ENCODE measurements around the gene COQ3. TPM values are rescaled to one million over a fixed set of nuclear protein-coding genes. Genes with fewer than 3 reads are reported as not detected.

The COQ3 gene
- total and polyA plus RNA-seq, 8 donors: 3.3 to 12.7 (median 11.0) TPM

DNA sequence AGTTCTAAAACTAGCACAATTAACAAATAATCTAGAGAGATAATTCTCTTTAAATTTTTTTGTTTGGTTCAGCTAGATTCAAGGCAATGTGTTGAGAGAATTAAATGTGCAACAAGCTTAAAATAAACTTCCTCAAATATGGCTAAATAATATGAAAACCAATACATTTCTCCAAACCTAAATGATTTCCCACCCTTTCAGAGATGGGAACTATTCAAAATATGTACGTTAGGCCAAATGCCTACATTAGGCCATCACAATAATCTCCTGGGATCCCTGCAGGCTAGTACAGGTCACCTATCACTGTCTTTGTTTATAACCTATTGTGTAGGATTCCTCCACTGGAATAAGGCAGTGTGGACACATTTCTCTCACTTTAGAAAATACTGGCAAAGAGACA is 46.2 kb downstream of the COQ3 start:
- Histone ChIP-seq H3K4me3 (no peak overlapping the region), H3K36me3 (no peaks in the 10 kb centered on the region), H3K27ac (no peak overlapping the region), H3K9me3 (no peaks in the 10 kb centered on the region), H3K4me1 (peaks cover 0 to 5% of the 10 kb centered on the region in 2 donors), H3K27me3 (peaks cover 5 to 72% of the 10 kb centered on the region in 2 donors)
- ATAC-seq (no peak), DNase-seq (no peak)
- intact Hi-C loops (cut with DNase I): loop anchor here in 1 of 2 donors (10.0 kb wide), 1 partner anchor 397 kb away; no protein-coding TSS in a partner anchor
- TF ChIP-seq, protein P1, sequence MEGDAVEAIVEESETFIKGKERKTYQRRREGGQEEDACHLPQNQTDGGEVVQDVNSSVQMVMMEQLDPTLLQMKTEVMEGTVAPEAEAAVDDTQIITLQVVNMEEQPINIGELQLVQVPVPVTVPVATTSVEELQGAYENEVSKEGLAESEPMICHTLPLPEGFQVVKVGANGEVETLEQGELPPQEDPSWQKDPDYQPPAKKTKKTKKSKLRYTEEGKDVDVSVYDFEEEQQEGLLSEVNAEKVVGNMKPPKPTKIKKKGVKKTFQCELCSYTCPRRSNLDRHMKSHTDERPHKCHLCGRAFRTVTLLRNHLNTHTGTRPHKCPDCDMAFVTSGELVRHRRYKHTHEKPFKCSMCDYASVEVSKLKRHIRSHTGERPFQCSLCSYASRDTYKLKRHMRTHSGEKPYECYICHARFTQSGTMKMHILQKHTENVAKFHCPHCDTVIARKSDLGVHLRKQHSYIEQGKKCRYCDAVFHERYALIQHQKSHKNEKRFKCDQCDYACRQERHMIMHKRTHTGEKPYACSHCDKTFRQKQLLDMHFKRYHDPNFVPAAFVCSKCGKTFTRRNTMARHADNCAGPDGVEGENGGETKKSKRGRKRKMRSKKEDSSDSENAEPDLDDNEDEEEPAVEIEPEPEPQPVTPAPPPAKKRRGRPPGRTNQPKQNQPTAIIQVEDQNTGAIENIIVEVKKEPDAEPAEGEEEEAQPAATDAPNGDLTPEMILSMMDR (IDR thresholded peaks at IDR 0.05): no peak

DNA sequence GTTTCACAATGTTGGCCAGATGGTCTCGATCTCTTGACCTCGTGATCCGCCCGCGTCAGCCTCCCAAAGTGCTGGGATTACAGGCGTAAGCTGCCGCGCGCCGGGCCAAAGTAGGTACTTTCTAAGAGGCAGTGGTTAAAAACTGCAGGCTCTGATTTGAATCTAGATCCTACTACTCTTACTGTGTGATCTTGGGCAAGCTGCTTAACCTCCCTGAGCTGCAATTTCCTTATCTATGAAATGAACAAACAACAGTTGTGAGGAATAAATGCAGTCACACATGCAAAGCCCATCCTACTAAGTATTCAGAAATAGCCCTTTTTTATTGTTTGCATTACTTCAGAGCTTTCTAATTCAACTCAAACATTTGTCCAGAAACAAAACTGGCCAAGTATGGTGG is 47.4 kb downstream of the COQ3 start:
- no peaks in the 10 kb centered on the region for H3K36me3 ChIP-seq
- no peak for ATAC-seq
- H3K4me3 ChIP-seq: no peak overlapping the region
- TF ChIP-seq, protein P1 (IDR thresholded peaks at IDR 0.05): no peak
- DNase-seq: no peak
- H3K9me3 ChIP-seq: no peaks in the 10 kb centered on the region
- intact Hi-C loops (cut with DNase I): loop anchor here in 1 of 2 donors (10.0 kb wide), 1 partner anchor 398 kb away; no protein-coding TSS in a partner anchor
- peaks cover 0 to 5% of the 10 kb centered on the region in 2 donors for H3K4me1 ChIP-seq
- peaks cover 5 to 60% of the 10 kb centered on the region in 2 donors for H3K27me3 ChIP-seq
- no peak overlapping the region for H3K27ac ChIP-seq

DNA sequence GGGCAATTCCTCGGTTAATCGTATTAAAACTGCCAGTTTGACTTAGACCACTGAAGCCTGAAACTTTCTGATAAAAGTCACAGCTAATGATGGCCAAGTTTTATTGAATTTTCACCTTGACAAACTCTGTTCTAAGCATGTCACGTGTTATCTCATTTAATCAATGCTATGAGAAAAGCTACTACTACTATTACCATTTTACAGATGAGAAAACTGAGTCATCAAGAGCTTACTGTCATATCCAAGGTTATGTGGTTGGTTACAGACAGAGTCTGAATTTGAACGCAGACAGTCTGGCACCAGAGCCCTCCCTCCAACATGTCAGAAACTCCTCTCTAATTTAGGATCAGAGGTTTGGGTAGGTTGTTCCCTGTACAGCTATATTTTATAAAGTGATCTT is 48.8 kb downstream of the COQ3 start:
- Histone ChIP-seq H3K9me3 (no peaks in the 10 kb centered on the region), H3K36me3 (no peaks in the 10 kb centered on the region), H3K27me3 (peaks cover 5 to 45% of the 10 kb centered on the region in 2 donors), H3K4me1 (peaks cover 0 to 5% of the 10 kb centered on the region in 2 donors), H3K4me3 (no peak overlapping the region), H3K27ac (no peak overlapping the region)
- DNase-seq (no peak), ATAC-seq (no peak)
- intact Hi-C loops (cut with DNase I): loop anchor here in 1 of 2 donors (10.0 kb wide), 1 partner anchor 400 kb away; no protein-coding TSS in a partner anchor
- TF ChIP-seq, protein P1 (IDR thresholded peaks at IDR 0.05): no peak

DNA sequence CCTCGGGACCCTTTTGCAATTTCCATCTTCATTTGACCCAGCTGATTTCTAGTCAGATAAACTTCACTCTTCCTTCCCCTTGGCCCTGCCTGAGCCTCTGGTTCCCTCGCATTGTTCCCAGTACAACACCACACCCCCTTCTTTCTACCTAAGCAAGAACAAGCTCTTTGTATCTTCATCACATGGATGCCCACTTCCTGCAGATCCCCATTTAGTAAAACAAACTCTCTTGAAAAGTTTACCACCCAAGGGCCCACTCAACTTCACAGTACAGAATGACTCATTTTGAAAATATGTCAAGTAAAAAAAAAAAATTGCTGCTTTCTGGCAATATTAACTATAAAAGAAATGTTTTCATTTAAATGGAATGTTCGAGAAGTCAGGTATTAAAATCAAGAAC is 49.7 kb downstream of the COQ3 start:
- ATAC-seq: peak; percentile 65
- intact Hi-C loops (cut with DNase I): loop anchor here in 1 of 2 donors (10.0 kb wide), 1 partner anchor 401 kb away; no protein-coding TSS in a partner anchor
- TF ChIP-seq, protein P1 (IDR thresholded peaks at IDR 0.05): no peak

DNA sequence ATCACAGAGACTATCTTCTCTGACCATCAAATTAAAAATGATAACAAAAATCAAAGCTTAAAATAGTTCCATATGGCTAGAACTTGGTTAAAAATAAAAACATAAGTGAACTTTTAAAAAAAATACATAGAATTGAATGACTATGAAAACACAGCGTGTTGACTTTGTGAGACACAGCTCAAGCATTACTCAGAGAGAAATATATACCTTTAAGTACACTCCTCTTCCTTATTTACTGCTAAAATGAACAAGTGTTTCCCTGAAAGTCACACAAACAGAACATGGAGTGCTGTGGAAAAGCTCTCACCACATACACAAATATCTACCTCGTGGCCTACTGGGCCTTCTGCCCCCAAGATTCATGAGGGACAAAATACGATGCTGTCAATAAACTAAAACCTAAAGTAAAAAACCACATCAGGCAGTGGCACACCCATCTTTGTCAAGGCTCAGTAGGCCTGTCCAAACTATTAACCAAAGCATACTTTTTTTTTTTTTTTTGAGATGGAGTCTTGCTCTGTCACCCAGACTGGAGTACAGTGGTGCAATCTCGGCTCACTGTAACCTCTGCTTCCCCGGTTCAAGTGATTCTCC is 52.0 kb downstream of the COQ3 start:
- intact Hi-C loops (cut with DNase I): loop anchor here in 1 of 2 donors (10.0 kb wide), 1 partner anchor 403 kb away; no protein-coding TSS in a partner anchor
- no peaks in the 10 kb centered on the region for H3K36me3 ChIP-seq
- ATAC-seq (no peak), DNase-seq (no peak)
- H3K4me1 ChIP-seq: no peaks in the 10 kb centered on the region
- peaks cover 0 to 25% of the 10 kb centered on the region in 2 donors for H3K27me3 ChIP-seq
- H3K27ac ChIP-seq: no peak overlapping the region
- no peak overlapping the region for H3K4me3 ChIP-seq
- TF ChIP-seq, protein P1 (IDR thresholded peaks at IDR 0.05): no peak
- no peaks in the 10 kb centered on the region for H3K9me3 ChIP-seq

More for the DNA sequence above, 49.7 kb downstream of the COQ3 start:
- H3K4me3 ChIP-seq: no peak overlapping the region
- no peaks in the 10 kb centered on the region for H3K4me1 ChIP-seq
- H3K27me3 ChIP-seq: peaks cover 0 to 41% of the 10 kb centered on the region in 2 donors
- peak in 1 of 4 donors; percentile 22 for DNase-seq
- H3K9me3 ChIP-seq: no peaks in the 10 kb centered on the region
- no peak overlapping the region for H3K27ac ChIP-seq
- H3K36me3 ChIP-seq: no peaks in the 10 kb centered on the region
